Fibroblast of mammary gland (primary cell): Measurements from ENCODE around the gene SLC38A9.

ENCODE experiments used
- DNase-seq: peaks from one replicate; pipeline ENCODE4 v3.0.0-alpha.2; 2010; ENCODE audit warnings: low read depth
- H3K4me3 ChIP-seq: 2 replicates; pipeline ENCODE4 v1.5.1; 2011; ENCODE audit warnings: low read depth, mild to moderate bottlenecking, low read length, moderate library complexity; ENCODE audit not compliant: control insufficient read depth
- TF ChIP-seq, protein P1 (sequence below): conservative IDR thresholded peaks from 2 replicates; pipeline ENCODE4 v1.5.1; 2011; ENCODE audit warnings: low read depth, low read length, inconsistent platforms; ENCODE audit not compliant: control insufficient read depth, insufficient read depth

Gene SLC38A9

GRCh38 chr5:55694152-55694830 is 17.8 kb downstream of the SLC38A9 start:
- DNase-seq = peak; percentile 56
- H3K4me3 ChIP-seq = no peak overlapping the region
- TF ChIP-seq, protein P1, sequence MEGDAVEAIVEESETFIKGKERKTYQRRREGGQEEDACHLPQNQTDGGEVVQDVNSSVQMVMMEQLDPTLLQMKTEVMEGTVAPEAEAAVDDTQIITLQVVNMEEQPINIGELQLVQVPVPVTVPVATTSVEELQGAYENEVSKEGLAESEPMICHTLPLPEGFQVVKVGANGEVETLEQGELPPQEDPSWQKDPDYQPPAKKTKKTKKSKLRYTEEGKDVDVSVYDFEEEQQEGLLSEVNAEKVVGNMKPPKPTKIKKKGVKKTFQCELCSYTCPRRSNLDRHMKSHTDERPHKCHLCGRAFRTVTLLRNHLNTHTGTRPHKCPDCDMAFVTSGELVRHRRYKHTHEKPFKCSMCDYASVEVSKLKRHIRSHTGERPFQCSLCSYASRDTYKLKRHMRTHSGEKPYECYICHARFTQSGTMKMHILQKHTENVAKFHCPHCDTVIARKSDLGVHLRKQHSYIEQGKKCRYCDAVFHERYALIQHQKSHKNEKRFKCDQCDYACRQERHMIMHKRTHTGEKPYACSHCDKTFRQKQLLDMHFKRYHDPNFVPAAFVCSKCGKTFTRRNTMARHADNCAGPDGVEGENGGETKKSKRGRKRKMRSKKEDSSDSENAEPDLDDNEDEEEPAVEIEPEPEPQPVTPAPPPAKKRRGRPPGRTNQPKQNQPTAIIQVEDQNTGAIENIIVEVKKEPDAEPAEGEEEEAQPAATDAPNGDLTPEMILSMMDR = peak; percentile 48

DNA sequence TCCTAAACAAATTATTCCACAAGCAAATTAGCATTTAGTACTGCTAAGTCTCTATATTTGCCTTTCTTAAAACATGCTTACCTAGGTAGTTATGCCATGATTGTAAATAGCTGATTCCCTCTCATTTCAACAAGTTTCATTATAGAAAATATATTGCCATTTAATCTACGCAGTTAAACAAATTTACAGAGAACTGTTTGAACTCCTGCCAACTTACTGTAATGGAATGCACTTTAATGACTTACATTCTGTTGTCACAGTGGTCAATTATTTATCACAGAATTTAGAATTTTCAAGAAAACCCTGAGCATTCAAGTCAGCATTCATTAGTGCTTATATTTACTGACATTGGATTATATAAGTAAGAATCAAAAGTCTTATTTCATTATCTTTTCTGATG is 19.6 kb downstream of the SLC38A9 start:
- no peak overlapping the region for H3K4me3 ChIP-seq
- TF ChIP-seq, protein P1 = no peak
- no peak for DNase-seq

DNA sequence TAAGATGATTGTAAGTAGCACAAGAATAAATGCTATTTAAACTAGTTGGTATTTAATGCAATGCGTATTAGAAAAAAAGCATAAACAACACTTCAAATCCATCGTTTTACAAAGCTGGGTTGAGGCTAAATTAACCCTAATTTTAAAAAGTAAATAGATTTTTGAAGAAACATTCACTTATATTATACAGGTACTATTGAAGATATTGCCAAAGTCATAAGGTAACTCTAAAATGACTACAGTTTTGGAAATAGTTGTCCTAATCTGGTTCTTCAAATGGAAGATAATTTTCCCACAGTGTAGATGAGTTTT is 20.1 kb downstream of the SLC38A9 start:
- DNase-seq = no peak
- no peak overlapping the region for H3K4me3 ChIP-seq
- TF ChIP-seq, protein P1 = no peak

GRCh38 chr5:55691265-55692105 is 20.6 kb downstream of the SLC38A9 start:
- TF ChIP-seq, protein P1 = peak; percentile 51
- peak; percentile 70 for DNase-seq
- no peak overlapping the region for H3K4me3 ChIP-seq

GRCh38 chr5:55682071-55682470 is 30.1 kb downstream of the SLC38A9 start:
- DNase-seq = no peak
- TF ChIP-seq, protein P1 = no peak
- no peak overlapping the region for H3K4me3 ChIP-seq

GRCh38 chr5:55681301-55681700 is 30.8 kb downstream of the SLC38A9 start:
- TF ChIP-seq, protein P1 = no peak
- no peak for DNase-seq
- H3K4me3 ChIP-seq = no peak overlapping the region
